OCI-LY3 (cell line): ENCODE measurements around the gene ARHGAP29.

Source experiments
- EZH2phosphoT487 ChIP-seq: fragments of 200-600 bp; shearing (Covaris generic); IDR thresholded peaks from 2 replicates; pipeline ENCODE4 v1.6.1; 2018; ENCODE audit warnings: antibody characterized with exemption, mixed run types, low read depth
- TF ChIP-seq, protein P1 (sequence below): fragments of 200-600, 300-600 bp; sonication (generic); IDR thresholded peaks from 2 replicates; pipeline ENCODE4 v1.5.1; 2014; ENCODE audit warnings: antibody characterized with exemption, low read length, low read depth

DNA sequence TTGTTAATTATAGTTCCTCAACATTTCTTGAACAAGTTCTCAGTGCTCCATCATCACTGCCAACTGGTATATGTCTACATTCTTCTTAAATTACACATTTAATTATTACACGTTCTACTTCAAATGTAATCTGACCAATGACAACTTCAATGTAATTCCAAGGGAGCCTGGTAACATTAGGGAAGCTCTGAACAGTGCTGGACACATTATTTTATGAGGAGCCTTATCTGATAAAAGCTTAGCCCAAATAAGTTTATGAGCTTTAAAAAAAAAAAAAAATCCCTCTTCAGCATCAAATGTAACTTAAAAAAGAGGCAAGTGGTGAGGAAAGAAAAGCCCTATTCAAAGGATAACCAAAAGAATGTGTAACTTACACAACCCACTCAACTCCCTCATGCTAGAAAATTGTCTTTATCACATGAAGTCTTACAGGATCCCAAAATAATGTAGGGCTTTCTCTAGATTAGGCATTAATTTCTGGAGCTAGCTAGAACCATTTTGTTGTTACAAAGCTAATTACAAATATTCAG is 81.2 kb downstream of the ARHGAP29 start:
- TF ChIP-seq, protein P1, sequence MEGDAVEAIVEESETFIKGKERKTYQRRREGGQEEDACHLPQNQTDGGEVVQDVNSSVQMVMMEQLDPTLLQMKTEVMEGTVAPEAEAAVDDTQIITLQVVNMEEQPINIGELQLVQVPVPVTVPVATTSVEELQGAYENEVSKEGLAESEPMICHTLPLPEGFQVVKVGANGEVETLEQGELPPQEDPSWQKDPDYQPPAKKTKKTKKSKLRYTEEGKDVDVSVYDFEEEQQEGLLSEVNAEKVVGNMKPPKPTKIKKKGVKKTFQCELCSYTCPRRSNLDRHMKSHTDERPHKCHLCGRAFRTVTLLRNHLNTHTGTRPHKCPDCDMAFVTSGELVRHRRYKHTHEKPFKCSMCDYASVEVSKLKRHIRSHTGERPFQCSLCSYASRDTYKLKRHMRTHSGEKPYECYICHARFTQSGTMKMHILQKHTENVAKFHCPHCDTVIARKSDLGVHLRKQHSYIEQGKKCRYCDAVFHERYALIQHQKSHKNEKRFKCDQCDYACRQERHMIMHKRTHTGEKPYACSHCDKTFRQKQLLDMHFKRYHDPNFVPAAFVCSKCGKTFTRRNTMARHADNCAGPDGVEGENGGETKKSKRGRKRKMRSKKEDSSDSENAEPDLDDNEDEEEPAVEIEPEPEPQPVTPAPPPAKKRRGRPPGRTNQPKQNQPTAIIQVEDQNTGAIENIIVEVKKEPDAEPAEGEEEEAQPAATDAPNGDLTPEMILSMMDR: no peak
- no peak for TF ChIP-seq EZH2phosphoT487
